Glomerular endothelial cell (primary cell): ENCODE data around the gene UBE2D2. TPM values are rescaled to one million over a fixed set of nuclear protein-coding genes. Genes with fewer than 3 reads are reported as not detected.

ENCODE experiments used
- DNase-seq: peaks from one replicate; pipeline ENCODE4 v3.0.0-alpha.2; 2011; ENCODE audit warnings: low read depth, low spot score; ENCODE audit errors: extremely low read depth
- total RNA-seq: library from RNA; depleted of rRNA; stranded (reverse); fragments of >200 nt; gene quantifications from 2 replicates; pipeline ENCODE4 v1.2.3, GENCODE V29; 2015

UBE2D2 gene
- total RNA-seq, 1 donor from 2014 or later: 107 TPM

DNA sequence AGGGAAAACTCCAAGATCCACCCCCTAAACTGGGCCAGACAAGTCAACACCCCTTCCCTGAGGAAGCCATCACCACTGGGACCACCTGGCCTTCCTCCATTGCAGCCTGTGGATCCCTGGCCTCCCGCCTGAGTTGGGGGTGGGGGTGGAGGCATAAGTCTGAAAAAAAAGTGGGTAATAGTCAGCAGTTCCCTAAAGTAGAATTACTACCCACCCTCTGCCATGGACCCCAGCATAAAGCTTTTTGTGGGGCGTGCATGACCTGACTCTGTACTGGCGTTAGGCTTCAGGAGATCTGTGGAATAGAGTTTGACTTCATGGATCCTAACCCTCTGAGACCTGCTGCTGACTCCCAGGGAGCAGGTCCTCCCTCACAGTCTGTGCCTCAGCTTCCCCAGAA, 85.0 kb downstream of the UBE2D2 start:
- DNase-seq: no peak

DNA sequence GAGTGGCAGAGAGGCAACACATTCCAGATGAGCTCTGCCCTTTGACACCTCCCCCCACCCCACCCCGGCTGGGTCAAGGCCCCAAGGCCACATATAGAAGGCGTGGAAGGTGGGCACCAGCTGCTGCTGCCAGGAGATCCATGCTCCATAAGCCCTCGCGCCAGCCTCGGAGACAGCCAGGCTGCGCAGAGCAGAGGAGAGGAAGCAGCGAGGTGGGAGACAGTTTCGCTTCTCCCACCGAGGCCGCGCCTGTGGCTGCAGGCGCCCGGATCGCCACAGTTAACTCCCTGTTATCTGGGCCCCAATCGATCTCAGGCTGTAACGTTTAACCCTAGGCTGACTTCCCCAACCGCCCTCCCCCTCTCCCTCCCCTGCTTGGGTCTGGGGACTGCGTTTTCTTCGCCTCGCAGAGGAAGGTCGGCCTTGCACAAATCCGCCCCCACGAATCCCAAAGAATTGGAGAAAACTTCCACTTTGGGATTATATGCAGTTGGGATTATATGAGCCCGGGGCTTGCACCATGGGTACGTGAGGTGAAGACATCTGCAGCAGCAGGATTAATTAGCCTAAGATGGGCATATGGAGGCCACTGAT, 85.9 kb downstream of the UBE2D2 start:
- no peak for DNase-seq

DNA sequence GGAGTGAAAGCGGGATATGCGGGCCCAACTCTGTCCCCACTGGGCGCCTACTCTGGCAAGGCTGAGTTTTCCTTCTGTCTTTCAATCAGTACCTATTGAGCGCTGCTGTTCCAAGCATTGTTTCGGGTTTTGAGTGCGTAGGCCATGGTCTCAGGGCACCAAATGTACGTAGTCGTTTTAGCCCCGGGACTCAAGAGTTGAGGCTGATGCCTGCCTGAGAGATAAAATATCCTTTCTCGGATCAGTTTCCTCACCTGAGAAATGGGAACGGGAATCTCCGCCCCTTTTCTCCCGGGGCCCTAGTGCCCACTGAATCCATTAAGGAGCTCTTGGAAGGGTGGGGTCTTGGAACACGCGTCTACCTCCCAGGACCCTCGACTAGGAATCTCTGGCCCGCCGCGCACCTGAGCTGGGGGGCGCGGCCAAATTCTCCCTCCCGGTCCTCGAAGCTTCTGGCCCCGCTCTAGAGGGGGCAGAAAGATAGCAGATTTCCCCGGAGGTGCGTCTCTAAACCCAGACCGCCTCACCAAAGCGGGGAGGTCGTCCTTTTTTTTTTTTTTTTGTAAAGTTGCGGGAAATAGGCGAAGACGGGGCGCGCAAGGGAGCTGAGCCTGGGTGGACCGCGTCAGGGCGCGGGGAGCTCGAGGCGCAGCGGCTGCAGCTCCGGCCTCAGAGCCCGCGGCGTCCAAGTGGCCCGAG, 86.5 kb downstream of the UBE2D2 start:
- DNase-seq: no peak

DNA sequence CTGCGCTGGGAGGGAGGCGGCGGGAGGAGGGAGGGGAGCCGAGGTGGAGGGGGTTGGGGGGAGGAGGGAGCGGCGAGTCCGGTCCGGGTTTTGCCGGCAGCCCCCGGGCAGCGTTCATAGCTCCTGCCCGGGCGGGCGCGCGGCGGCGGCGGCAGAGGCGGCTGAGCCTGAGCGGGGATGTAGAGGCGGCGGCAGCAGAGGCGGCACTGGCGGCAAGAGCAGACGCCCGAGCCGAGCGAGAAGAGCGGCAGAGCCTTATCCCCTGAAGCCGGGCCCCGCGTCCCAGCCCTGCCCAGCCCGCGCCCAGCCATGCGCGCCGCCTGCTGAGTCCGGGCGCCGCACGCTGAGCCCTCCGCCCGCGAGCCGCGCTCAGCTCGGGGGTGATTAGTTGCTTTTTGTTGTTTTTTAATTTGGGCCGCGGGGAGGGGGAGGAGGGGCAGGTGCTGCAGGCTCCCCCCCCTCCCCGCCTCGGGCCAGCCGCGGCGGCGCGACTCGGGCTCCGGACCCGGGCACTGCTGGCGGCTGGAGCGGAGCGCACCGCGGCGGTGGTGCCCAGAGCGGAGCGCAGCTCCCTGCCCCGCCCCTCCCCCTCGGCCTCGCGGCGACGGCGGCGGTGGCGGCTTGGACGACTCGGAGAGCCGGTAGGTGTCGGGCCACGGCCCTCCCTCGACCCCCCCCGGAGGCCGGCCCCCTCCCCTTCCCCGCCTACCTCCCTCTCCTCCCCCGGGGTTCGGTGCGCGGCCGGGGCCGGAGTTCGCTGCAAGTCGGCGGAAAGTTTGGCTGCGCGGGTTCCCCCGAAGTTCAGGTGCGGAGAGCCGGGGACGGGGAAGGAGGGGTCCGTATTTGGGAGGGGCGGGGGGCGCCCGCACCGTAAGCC, 87.3 kb downstream of the UBE2D2 start, which contains the start of gene CXXC5:
Gene CXXC5, plus strand, starts transcription at position 145 of the 877 bp plus-strand sequence. CDS start 32,175 bp downstream, outside the sequence.
- DNase-seq: no peak

DNA sequence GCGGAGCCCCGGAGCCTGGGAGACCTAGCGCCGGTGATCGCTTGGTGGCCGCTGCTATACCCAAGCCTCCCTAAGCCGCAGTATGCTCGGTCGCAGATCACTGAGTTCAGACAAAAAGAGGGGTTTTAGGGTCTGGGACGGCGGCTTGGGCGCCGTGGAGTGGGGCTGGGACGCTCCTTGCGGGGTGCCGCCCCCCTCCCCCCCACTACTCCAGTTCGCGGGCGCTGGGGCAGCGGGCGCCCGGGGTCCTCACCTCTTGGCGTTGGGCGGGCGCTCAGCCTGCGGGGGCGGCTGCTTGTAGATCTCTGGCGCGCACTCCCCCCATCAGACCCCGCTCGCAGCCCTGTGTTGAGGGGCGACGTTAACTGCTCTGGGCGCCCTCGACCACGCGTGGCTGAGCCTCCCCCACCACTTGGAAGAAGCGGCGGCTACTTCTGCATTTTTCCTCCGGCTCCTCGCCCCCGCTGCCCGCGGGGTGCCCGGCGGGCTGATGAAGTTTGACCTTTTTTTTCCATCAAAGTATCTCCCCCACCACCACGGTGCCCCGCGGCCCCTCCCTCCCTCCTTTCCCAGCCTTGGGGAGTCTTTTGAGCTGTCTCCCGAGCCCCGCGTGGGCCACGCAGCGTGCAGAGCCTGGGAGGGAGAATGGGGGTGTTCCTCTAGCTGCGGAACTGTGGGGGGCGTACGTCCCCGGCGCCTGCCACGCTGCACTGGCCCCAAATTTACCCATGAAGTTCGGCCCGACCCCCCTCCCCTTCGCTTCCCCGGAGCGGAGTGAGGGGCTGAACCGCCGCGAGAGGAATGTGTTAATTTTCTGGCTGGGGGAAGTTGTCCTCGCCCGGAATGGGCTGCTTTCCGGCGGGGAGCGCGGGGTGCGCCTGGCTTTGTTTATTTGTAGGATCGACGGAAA, 88.2 kb downstream of the UBE2D2 start:
- DNase-seq: no peak

DNA sequence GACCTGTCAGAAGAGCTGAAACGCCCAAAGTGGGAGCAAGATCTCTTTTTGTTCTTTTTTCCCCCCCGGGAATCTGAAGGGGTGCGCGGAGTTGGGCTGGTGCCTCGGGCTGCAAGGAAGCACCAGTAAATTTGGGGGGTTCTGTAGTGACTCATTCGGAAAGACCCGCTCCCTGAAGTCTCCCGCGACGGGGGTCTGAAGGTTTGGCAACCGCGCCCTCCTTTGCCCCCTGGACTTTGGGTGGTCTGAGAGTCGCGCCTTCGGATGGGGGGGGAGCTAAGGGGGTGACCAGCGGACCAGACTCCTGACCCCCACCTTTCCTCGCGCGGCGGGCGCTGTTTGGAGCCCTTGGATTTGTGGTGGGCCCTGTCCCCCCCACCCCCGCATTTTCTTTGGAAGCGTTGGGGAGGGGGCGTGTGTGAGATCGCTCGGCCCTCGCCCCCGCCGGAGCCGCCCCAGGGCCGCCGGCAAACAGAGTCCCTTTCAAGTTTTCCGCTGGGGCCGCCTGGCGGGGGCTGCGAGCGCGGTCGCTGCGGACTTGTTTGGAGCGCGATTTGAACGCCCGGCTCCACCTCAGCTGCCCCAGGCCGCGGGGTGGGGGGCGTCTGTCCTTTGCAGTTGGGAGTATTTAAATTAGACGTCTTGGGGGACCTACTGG, 89.0 kb downstream of the UBE2D2 start:
- DNase-seq: no peak

DNA sequence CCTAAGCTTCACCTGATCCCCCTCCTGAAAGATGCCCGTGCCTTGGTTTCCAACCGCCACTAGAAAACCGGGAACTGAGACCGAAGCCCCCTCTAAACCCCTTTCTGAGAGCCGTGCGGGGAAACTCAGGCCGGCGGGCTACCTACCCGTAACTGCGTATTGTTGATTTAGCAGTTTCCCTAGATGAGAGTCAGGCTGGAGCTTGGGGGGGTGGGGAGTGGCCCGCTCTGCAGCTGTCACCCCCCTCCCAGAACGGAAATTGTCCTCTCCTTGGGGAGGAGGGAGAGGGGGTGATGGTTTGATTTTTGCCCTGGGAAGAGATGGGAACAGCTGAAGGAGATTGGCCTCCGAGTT, 89.5 kb downstream of the UBE2D2 start:
- no peak for DNase-seq

DNA sequence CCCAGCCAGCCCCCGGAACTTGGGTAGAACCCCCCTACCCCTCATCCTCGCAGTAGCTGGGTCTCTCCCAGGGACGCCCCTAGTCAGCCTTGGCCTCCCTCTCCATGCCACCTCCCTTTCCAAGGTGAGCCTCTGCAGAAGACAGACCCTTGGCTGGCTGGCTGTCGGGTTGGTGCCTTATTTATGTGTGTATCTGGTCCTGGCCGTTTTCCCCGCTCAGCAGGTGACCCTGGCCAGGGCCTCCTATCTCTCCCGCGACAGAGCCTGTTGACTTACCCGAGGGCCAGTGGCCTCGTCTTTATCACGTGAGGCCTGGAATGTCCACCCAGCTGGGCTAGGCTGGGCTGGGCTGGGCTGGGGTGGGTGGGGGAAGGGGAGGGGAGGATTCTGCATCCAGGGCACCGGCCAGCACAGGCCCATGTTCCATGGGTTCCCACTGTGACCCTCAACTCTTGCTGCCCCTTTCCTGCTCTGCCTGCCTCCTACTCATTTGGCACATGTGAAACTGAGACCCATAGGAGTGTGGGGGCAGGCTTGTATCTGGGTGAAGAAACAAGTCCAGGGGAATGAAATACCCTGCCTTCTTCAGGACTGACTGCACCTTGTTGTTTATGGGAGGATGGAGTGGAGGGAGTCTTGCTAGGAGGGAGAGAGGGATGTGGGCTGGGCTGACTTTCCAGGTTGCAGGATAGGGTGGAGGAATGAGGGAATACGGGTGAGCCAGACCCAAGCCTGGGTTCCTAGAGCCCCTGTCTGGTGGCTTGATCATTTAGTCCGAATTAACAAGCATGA, 90.1 kb downstream of the UBE2D2 start:
- no peak for DNase-seq

DNA sequence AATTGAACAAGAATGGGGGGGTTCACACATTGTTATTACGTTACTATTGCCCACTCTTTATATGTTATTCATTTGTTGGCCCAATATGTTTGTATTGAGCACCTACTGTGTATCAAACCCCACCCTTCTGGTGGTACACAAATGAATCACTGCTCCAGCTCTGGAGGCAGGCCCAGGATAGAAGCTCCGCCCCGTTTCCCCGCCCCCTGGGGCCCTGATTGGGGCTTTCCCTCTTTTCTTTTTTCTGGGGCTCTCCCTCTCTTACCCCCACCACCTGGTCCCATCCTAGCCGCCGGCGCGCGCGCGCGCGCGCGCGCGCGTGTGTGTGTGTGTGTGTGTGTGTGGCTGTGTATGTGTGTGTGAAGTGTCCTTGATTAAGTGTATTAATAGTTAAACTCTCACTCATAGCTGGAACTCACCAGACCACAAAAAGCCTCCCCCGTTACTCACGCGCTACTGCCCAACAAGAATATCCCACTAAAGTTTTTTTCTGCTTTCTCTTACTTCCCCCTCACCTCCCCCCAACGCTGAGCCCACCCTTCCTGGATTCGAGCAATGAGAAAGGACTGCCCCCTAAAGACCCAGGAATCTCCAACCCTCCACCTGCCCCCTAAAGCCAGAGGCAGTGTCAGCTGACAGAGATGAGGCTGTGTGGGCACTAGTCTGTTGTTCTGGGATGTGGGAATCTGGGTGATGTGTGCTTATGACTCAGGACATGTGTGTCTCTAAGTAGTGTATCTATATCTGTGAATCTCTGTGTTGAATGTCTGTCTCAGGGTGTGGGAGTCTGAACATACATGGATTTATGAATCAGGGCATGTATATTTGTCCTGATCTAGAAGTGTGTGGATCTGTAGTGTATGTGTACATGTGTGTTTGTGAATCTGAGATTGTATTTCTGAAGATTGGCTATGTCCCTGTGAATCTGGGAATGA, 91.0 kb downstream of the UBE2D2 start:
- no peak for DNase-seq

DNA sequence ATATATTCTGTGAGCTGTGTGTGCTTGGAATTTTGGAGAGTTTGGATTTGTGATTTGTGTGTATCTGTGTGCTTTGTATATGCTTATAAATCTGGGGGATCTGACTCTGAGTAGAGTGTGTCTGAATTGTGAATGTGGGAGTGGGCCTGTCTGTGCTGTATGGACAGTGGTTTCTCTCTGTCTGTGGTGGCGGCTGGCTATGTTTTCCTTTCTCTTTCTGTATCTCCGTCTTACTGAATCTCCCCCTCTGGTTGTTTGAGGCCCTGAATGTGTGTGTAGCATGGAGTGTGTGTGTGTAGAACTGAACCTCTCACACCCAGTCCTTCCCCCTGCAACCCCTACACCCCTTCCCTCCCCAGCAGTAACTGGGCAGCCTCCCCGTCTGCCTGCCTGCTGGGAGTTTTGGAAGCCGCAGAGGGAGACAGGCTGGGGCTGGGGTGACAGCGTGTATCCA, 91.7 kb downstream of the UBE2D2 start:
- DNase-seq: no peak

DNA sequence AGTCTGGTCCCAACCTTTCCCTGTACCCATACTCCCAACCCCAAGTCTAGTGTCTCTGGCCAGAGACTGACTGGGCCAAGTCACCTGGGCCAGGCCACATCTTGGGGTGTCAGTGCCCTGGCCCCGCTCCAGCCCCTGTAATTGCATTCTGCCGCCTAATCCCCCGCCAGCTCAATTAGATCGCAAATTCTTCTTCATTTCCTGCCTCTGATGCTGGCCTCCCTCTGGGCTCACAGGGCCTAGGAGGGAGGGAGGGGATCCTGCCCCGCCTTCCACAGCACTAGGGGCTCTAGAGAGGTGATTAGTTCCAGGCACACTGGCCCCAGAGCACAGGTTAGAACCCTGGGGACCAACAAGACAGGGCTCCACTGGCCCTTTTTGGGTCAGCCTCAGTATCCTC, 92.5 kb downstream of the UBE2D2 start:
- DNase-seq: no peak

DNA sequence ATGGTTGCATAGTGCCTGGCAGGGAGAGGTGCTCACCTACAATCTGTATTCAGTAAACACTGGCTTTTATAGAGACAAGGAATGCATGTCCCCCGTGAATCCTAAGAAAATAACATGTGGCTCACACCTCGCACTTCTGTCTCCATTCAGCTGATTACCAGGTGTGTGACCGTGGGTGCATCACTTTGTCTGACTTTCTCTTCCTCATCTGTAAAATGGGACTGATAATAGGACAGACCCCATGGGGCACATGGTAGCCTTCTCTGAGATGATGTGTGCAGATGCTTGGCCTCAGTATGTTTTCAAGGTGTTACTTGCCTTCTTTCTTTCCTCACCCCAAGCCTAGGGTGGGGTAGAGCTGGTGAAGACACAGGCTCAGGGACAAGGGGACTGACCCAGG, 93.3 kb downstream of the UBE2D2 start:
- no peak for DNase-seq

DNA sequence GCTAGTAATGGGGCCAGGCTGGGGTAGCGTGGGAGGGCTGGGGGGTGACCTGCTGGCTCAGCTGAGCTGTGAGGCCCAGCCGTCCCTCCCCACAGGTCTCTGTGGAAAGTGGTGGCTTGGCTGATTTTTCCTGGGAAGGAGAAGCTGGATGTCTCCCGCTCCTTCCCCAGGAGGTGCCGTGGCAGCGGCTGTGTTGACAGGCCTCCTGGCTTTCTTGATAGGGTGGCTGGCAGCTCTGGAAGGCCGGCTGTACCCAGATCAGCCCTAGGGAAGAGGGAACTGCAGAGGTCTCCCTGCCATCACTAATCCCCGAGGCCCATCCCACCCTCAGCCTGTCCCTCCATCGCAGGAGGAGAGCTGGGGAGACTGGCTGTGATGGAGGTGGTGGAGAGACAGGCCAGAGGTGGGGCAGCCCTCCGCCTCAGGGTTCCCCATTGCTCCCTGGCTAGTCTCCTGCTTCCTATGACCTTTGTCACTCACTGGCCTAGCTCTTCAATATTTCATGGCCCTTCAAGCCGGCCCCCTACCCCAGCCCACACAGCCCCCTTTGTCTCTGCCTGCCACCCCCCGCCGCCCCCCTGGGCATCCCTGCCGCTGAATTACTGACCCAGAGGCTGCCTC, 93.8 kb downstream of the UBE2D2 start:
- DNase-seq: no peak

DNA sequence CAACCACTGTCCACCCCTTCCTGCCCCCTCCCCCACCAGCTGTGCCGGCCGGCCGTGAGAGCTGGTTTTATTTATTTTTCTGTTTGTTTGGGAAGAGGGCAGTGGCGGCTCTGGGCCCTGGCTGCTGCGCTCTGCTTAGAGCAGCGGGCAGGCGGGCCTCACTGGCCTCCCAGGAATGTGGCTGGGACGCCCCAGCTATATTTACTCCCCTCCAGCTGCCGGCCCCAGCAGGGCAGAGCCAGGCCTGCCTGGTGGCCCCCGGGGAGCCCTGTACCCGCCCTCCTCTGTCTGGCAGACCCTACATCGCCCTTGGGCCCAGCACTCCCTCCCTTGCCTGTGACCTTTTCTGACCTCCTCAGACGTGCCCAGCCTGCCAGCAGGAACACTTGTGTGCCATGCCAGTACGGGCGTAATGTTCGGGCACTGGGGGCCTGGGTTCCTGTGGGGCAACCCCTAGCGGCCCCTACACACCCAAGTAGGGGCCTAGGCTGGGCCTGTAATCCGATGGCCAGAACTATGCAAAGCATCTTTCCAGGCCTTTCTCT, 94.7 kb downstream of the UBE2D2 start:
- DNase-seq: no peak

DNA sequence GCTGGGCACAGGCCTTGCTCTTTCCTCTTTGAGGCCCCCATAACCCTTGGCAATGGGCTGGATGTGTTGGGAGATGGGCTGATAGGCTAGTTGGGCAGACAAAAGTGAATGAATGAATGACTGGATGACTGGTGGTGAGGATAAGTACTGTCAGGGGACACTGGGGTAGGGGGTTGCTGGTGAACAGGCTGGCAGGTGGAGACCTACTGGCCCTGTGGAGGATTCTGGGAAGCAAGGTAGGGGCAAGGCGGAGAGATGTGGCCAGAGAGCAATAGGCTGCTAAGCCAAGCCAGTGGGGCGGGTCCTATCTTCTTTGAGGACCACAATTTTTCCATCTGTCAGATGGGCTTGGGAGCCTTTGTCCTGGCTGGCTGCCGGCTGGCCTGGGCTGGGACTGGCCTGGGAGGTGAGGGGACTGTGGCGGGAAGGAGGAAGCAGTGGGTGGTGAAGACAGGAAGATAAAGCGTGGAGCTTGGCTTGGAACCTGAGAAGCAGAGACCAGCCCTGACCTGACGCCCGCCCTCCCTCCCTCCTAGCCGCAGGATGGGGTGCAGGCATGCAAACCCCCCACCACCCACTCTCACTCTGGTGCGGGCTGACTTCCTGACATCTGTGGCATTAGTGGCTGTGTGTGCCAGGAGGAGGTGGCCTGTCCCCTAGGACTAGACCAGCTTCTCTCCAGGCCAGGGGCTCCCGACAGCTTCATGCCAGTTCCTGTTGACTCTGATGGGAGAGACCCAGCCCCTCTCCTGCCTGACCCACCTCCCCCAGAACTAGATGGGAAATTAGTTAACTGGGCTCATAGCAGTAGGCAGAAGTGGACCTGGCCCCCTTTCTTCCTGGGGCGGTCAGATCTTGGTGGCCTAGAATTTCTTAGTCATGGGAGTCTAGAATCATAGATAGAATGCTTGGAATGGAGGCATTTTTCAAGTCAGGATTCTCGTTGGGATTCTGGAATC, 96.5 kb downstream of the UBE2D2 start:
- DNase-seq: no peak

DNA sequence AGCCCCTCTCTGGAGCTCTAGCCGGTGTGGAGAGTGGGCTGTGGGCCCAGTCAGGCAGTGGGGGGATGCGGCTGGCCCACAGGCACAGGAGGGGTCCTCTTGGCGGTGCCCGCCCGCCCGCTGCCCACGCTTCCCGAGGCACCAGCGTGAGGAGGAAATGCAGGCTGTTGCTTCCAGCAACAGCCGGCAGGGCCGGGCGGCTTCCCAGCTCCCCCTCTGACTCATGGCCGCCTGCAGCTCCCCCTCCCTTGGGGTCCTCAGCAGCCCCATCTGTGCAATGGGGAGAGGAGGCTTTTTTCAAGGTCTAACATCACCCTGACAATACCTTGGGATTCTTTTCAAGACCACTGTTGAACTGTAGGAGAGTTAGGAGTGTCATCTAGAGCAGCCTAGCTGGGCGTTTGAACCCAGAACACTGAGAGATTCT, 97.4 kb downstream of the UBE2D2 start:
- DNase-seq: no peak
